Left lung (tissue), 10 donors: Measurements from ENCODE around the gene OVCA2. TPM values are rescaled to one million over a fixed set of nuclear protein-coding genes. Genes with fewer than 3 reads are reported as not detected.

Source experiments
- ATAC-seq: fragments of 200-7000 bp; cut with Tn5 transposase; one replicate; pipeline ENCODE4 v1.9.1; 2020; ENCODE audit warnings: moderate library complexity
- DNase-seq, 4 donors: peaks; one replicate each; pipeline ENCODE4 v3.0.0-alpha.2; 2013 to 2020
- H3K27ac ChIP-seq, 2 donors: fragments of 200-600 bp; sonication (generic) in 1 of 2; one replicate each; pipeline versions ENCODE4 v1.5.0 to v1.8.0; 2020 to 2021
- H3K27me3 ChIP-seq, 2 donors: fragments of 200-600 bp; sonication (generic) in 1 of 2; one replicate each; pipeline versions ENCODE4 v1.5.0 to v1.8.0; 2020 to 2021
- H3K36me3 ChIP-seq, 2 donors: fragments of 200-600 bp; sonication (generic) in 1 of 2; one replicate each; pipeline versions ENCODE4 v1.5.0 to v1.8.0; 2020 to 2021
- H3K4me1 ChIP-seq, 2 donors: fragments of 200-600 bp; one replicate each; pipeline ENCODE4 v1.8.0; 2021
- H3K4me3 ChIP-seq, 2 donors: fragments of 200-600 bp; sonication (generic) in 1 of 2; one replicate each; pipeline versions ENCODE4 v1.5.0 to v1.8.0; 2020 to 2021; ENCODE audit warnings: mild to moderate bottlenecking in 1 of 2
- H3K9me3 ChIP-seq, 2 donors: fragments of 200-600 bp; sonication (generic) in 1 of 2; one replicate each; pipeline versions ENCODE4 v1.5.0 to v1.8.0; 2020 to 2021
- intact Hi-C, 2 donors: fragments of 100-400 bp; cut with DNase I; formaldehyde crosslinking; loops; one replicate each; pipeline versions ENCODE4 v1.11.2 to v1.14.2; 2022
- polyA plus RNA-seq, 6 donors: library from polyadenylated mRNA; unstranded; fragments of 120-200 nt; gene quantifications; one replicate each; pipeline ENCODE4 v1.2.1, GENCODE V29; 2013; ENCODE audit not compliant: insufficient read length in 6 of 6
- total RNA-seq, 2 donors: library from RNA; stranded (reverse); fragmentation: NEBNext Ultra II Directional; extraction: Animal tissue kit (Norgen Biotek cat#: 25700); gene quantifications; one replicate each; pipeline ENCODE4 v1.2.1, GENCODE V29; 2021
- TF ChIP-seq, protein P1 (sequence below), 2 donors: fragments of 200-600 bp; sonication (generic) in 1 of 2; IDR thresholded peaks; one replicate each; pipeline versions ENCODE4 v1.5.0 to v1.8.0; 2021; ENCODE audit warnings: antibody characterized with exemption in 2 of 2
- donor health status: DM: no; HTN: yes; CAD: no.
- donor health status: DM: no; HTN: no; CAD: no.

OVCA2 gene
- total and polyA plus RNA-seq, 8 donors, result 8.1 to 28.7 (median 11.2) TPM

DNA sequence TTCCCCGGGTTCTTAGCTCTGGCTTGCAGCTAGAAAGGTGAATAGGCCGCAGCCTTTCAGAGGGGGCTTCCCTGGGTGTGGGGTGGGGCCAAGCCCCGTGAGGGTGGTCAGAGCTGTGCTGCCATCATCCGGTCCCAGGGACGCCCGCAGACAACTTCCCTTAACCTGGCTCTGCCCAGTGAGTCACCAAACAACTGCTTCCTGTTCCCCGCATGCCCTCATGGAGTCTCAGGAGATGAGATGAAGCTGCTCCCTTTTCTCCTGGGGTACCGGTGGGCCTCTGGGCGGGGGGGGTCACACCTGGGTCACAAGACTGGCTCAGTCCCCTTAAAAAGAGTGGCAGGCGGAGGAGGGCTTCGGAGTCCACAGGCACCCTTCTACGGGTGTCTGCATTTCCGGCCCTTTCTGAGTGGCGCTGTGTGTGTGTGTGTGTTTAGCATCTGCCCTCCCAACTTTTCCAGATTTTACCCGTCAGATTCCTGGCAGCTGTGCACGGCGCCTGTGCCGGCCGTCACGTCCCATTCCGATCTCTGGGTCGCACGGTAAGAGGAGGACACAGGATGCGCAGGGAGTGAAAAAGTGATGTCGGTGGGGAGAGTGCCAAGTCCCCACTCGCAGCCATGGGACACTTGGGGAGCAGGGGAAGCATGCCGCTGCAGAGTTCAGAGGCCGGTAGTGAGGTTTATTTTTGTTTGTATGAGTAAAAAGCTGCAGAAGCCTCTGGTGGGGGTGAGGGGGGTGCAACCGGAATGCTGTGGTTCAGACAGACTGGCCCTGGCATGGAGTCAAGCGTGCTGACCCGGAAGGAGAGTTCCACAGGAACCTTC lies 29.8 kb downstream of the OVCA2 start:
- intact Hi-C loops, result no loop called here
- H3K27ac ChIP-seq, result peak overlapping the region; percentile 80 to 82
- TF ChIP-seq, protein P1, sequence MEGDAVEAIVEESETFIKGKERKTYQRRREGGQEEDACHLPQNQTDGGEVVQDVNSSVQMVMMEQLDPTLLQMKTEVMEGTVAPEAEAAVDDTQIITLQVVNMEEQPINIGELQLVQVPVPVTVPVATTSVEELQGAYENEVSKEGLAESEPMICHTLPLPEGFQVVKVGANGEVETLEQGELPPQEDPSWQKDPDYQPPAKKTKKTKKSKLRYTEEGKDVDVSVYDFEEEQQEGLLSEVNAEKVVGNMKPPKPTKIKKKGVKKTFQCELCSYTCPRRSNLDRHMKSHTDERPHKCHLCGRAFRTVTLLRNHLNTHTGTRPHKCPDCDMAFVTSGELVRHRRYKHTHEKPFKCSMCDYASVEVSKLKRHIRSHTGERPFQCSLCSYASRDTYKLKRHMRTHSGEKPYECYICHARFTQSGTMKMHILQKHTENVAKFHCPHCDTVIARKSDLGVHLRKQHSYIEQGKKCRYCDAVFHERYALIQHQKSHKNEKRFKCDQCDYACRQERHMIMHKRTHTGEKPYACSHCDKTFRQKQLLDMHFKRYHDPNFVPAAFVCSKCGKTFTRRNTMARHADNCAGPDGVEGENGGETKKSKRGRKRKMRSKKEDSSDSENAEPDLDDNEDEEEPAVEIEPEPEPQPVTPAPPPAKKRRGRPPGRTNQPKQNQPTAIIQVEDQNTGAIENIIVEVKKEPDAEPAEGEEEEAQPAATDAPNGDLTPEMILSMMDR (IDR thresholded peaks at IDR 0.05), result no peak
- H3K4me1 ChIP-seq, result peaks cover 29 to 85% of the 10 kb centered on the region in 2 donors
- peaks cover 0 to 24% of the 10 kb centered on the region in 2 donors for H3K36me3 ChIP-seq
- H3K27me3 ChIP-seq, result no peaks in the 10 kb centered on the region
- no peaks in the 10 kb centered on the region for H3K9me3 ChIP-seq
- ATAC-seq (peak; percentile 25), DNase-seq (peak in 3 of 4 donors; percentile 53 to 92 (median 82))
- H3K4me3 ChIP-seq, result no peak overlapping the region

DNA sequence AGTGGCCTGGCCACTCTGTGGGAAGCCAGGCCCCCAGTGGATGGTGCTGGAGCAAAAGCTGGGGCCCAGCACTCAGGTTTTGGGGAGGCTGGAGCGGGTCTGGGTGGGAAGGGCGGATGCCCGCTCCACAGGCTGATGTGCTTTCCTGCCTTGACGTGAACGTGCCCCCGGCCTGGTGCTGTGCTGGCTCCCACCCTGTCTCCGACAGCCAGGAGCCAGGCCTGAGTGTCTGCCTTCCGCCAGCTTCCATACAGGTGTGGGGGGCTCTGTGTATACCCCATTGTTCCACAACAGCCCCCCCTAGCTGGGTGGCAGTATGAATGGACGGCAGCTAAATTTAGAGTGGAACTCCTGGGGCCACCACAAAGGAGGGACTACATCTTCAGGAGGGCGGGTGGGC lies 33.1 kb downstream of the OVCA2 start:
- Histone ChIP-seq H3K27ac (peak overlapping the region; percentile 56 to 57), H3K9me3 (no peaks in the 10 kb centered on the region), H3K36me3 (peaks cover 0 to 29% of the 10 kb centered on the region in 2 donors), H3K27me3 (no peaks in the 10 kb centered on the region), H3K4me1 (peaks cover 23 to 64% of the 10 kb centered on the region in 2 donors), H3K4me3 (no peak overlapping the region)
- no peak for ATAC-seq
- intact Hi-C loops, result no loop called here
- DNase-seq, result no peak
- TF ChIP-seq, protein P1 (IDR thresholded peaks at IDR 0.05), result no peak

DNA sequence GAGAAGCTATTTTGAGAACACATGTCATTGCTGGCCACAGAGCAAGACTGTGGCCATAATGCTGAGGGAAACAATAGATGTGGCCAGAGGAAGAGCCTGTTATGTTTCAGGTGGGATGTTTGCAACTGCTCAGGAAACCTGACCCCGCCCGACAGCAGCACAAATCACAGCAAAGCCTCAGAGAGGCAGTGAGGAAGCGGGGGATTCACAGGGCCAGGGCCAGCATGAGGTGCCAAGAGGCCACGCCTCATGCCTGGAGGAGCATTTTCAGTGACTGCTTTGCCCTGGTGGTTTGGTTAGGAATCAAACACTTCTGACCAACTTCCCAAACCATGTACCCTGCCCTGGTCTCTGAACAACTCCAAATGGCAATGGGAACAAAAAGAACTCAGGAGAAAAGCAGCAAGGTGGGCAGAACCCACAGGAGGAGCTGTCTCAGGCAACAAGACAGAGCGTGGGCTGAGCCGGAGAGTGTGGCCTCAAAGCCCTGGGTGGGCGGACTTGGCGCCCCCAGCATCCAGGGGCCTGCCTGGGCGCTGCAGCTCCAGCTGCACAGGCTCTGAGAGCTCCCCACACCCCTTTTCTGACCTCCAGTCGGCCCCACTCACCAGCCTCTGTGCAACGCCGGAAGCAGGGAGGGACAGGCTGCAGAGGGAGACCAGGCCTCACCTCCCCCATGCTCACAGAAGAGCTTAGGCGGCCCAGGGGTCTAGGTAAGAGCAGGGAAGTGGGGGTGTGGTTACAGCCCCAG lies 33.7 kb downstream of the OVCA2 start:
- Histone ChIP-seq H3K36me3 (peaks cover 0 to 33% of the 10 kb centered on the region in 2 donors), H3K4me1 (peaks cover 23 to 58% of the 10 kb centered on the region in 2 donors), H3K9me3 (no peaks in the 10 kb centered on the region), H3K27ac (peak overlapping the region; percentile 56 to 57), H3K27me3 (no peaks in the 10 kb centered on the region), H3K4me3 (no peak overlapping the region)
- peak; percentile 48 for ATAC-seq
- peak in 1 of 4 donors; percentile 78 for DNase-seq
- intact Hi-C loops, result no loop called here
- TF ChIP-seq, protein P1 (IDR thresholded peaks at IDR 0.05), result no peak

DNA sequence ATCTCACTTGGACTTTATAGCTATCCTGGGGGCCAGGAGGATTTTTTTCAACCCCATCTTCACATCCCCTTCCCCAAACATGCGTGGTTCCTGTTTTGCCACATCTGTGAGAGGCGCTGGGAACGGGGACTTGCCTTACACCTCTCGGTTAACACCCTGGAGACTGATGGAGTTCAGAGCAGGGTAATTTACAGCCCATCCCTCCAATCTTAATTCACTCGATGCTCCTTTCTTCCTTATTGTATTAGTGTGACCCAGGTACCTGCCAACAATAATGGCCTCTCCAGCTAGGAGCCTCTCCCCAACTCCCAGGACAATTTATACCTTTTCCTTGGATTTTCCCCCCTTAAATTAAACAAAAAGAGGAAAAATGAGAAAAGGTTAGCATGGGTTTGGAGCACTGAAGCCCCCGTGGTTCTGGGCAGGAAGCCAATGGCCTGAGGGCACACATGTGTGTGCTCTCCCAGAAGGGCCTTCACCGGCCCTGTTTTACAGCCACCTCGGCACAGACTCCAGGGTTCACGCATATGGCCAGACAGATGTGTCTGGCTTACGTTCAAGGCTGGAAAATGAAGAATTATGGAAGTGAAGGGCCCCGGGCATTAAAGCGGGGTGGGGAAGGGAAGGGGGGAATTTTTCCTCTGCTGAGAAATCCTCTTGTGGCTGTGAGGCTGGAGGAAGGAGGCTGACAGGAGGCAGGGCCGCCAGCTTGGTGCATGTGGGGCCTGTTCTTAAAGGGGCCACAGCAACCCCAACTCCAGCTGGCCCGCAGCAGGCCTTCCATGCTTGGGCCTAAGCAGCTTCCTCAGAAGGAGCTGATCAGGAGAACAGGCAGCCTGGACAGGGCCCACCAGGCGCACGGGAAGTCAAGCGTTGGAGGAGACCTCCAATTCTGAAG lies 34.5 kb downstream of the OVCA2 start:
- DNase-seq, result no peak
- Histone ChIP-seq H3K9me3 (no peaks in the 10 kb centered on the region), H3K27ac (peak overlapping the region; percentile 56 to 57), H3K36me3 (peaks cover 0 to 42% of the 10 kb centered on the region in 2 donors), H3K4me1 (peaks cover 21 to 50% of the 10 kb centered on the region in 2 donors), H3K27me3 (no peaks in the 10 kb centered on the region), H3K4me3 (no peak overlapping the region)
- intact Hi-C loops, result no loop called here
- ATAC-seq, result no peak
- TF ChIP-seq, protein P1 (IDR thresholded peaks at IDR 0.05), result no peak
